ENCODE results near the gene IFNL2. TPM values are rescaled to one million over a fixed set of nuclear protein-coding genes. Genes with fewer than 3 reads are reported as not detected.

The IFNL2 gene
- total RNA-seq, 1 donor from 2014 or later: not detected

DNA sequence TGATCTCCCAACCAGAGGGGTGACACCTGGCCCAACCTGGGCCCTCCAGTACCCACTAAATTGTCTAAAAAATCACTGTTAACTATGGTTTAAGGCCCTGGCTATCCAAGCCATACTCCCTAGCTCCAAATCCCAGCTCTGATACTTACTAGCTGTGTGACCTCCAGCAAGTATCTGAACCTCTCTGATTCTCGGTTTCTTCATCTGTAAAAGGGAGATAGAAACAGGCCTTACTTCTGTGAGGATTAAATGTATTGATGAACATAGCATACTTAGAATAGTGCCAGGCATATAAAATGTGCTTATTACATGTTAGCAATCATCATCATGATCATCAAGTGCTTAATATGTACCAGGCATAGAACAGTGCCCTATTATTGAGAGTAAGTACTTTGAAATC is 47.7 kb downstream of the IFNL2 start:
- Mint-ChIP-seq H3K27me3 (peaks cover 25% of the 10 kb centered on the region), H3K36me3 (ENCODE audit: insufficient read depth) (peaks cover 11% of the 10 kb centered on the region)
- DNase-seq (ENCODE audit: low spot score, unreplicated experiment): no peak

GRCh38 chr19:39316627-39317321 is 48.6 kb downstream of the IFNL2 start:
- H3K9me3 Mint-ChIP-seq (ENCODE audit: low read depth): no peaks in the 10 kb centered on the region
- no peak overlapping the region for H3K4me3 Mint-ChIP-seq (ENCODE audit: low read depth)
- peaks cover 33% of the 10 kb centered on the region for H3K27me3 Mint-ChIP-seq
- no peak for DNase-seq (ENCODE audit: low spot score, unreplicated experiment)
- peaks cover 8% of the 10 kb centered on the region for H3K36me3 Mint-ChIP-seq (ENCODE audit: insufficient read depth)
- no peak for TF ChIP-seq CTCF (IDR thresholded peaks at IDR 0.05; ENCODE audit: unreplicated experiment)
- H3K27ac Mint-ChIP-seq: no peak overlapping the region
- peaks cover 9% of the 10 kb centered on the region for H3K4me1 Mint-ChIP-seq (ENCODE audit: low read depth)

More for the DNA sequence above, 47.7 kb downstream of the IFNL2 start:
- H3K4me3 Mint-ChIP-seq (ENCODE audit: low read depth): no peak overlapping the region
- no peak overlapping the region for H3K27ac Mint-ChIP-seq
- peaks cover 6% of the 10 kb centered on the region for H3K4me1 Mint-ChIP-seq (ENCODE audit: low read depth)
- H3K9me3 Mint-ChIP-seq (ENCODE audit: low read depth): no peaks in the 10 kb centered on the region
- TF ChIP-seq CTCF (IDR thresholded peaks at IDR 0.05; ENCODE audit: unreplicated experiment): no peak

DNA sequence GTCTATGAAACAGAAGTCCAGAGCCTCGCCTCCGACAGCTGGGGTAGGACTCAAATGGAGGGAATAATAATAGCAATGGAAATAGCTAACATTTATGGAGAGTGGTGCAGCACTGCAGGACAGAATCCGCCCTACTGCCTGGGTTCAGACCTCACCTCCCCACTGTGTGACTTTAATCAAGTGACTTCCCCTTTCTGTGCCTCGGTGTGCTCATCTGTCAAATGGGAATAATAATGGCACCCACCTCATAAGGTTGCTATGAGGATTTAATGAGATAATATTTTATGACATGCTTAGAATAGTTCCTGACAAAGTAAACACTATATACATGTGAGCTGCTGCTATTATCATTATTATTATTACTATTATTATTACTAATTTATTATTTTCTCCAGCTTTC is 49.3 kb downstream of the IFNL2 start:
- no peak for DNase-seq (ENCODE audit: low spot score, unreplicated experiment)
- Mint-ChIP-seq H3K4me3 (ENCODE audit: low read depth) (no peak overlapping the region), H3K27ac (no peak overlapping the region)

DNA sequence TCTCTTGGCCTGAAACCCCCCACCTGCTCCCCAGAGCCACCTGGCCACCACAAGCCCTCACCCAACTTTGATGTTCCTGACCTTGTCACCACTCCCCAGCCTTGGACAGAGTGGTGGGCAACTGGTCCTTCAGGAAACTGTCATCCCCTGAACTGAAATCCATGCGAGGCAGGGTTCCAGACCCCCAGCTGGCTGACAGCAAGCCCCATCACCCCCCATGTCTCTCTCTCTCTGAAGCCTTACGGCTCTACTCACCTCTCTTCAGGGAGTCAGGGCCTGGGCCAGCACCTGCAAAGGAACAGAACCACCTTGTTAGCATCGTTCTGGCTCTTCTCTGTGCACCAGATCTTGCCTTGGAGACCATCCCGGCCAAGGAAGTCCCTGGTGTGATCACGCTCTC is 49.9 kb downstream of the IFNL2 start:
- DNase-seq (ENCODE audit: low spot score, unreplicated experiment): no peak
- Mint-ChIP-seq H3K4me1 (ENCODE audit: low read depth) (peaks cover 9% of the 10 kb centered on the region), H3K9me3 (ENCODE audit: low read depth) (no peaks in the 10 kb centered on the region), H3K27ac (no peak overlapping the region), H3K27me3 (peaks cover 40% of the 10 kb centered on the region), H3K36me3 (ENCODE audit: insufficient read depth) (peaks cover 5% of the 10 kb centered on the region), H3K4me3 (ENCODE audit: low read depth) (no peak overlapping the region)
- no peak for TF ChIP-seq CTCF (IDR thresholded peaks at IDR 0.05; ENCODE audit: unreplicated experiment)

More for the DNA sequence above, 49.3 kb downstream of the IFNL2 start:
- H3K27me3 Mint-ChIP-seq: peaks cover 34% of the 10 kb centered on the region
- H3K9me3 Mint-ChIP-seq (ENCODE audit: low read depth): no peaks in the 10 kb centered on the region
- no peak for TF ChIP-seq CTCF (IDR thresholded peaks at IDR 0.05; ENCODE audit: unreplicated experiment)
- peaks cover 6% of the 10 kb centered on the region for H3K36me3 Mint-ChIP-seq (ENCODE audit: insufficient read depth)
- H3K4me1 Mint-ChIP-seq (ENCODE audit: low read depth): peaks cover 9% of the 10 kb centered on the region

GRCh38 chr19:39318690-39319089 is 50.5 kb downstream of the IFNL2 start:
- Mint-ChIP-seq H3K9me3 (ENCODE audit: low read depth) (no peaks in the 10 kb centered on the region), H3K36me3 (ENCODE audit: insufficient read depth) (peaks cover 3% of the 10 kb centered on the region), H3K4me3 (ENCODE audit: low read depth) (peak overlapping the region; percentile 79), H3K27me3 (peaks cover 42% of the 10 kb centered on the region), H3K4me1 (ENCODE audit: low read depth) (peaks cover 9% of the 10 kb centered on the region), H3K27ac (no peak overlapping the region)
- no peak for TF ChIP-seq CTCF (IDR thresholded peaks at IDR 0.05; ENCODE audit: unreplicated experiment)
- DNase-seq (ENCODE audit: low spot score, unreplicated experiment): no peak
